ENCODE measurements around the gene HEATR1.

The HEATR1 gene, protein sequence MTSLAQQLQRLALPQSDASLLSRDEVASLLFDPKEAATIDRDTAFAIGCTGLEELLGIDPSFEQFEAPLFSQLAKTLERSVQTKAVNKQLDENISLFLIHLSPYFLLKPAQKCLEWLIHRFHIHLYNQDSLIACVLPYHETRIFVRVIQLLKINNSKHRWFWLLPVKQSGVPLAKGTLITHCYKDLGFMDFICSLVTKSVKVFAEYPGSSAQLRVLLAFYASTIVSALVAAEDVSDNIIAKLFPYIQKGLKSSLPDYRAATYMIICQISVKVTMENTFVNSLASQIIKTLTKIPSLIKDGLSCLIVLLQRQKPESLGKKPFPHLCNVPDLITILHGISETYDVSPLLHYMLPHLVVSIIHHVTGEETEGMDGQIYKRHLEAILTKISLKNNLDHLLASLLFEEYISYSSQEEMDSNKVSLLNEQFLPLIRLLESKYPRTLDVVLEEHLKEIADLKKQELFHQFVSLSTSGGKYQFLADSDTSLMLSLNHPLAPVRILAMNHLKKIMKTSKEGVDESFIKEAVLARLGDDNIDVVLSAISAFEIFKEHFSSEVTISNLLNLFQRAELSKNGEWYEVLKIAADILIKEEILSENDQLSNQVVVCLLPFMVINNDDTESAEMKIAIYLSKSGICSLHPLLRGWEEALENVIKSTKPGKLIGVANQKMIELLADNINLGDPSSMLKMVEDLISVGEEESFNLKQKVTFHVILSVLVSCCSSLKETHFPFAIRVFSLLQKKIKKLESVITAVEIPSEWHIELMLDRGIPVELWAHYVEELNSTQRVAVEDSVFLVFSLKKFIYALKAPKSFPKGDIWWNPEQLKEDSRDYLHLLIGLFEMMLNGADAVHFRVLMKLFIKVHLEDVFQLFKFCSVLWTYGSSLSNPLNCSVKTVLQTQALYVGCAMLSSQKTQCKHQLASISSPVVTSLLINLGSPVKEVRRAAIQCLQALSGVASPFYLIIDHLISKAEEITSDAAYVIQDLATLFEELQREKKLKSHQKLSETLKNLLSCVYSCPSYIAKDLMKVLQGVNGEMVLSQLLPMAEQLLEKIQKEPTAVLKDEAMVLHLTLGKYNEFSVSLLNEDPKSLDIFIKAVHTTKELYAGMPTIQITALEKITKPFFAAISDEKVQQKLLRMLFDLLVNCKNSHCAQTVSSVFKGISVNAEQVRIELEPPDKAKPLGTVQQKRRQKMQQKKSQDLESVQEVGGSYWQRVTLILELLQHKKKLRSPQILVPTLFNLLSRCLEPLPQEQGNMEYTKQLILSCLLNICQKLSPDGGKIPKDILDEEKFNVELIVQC (N-terminal part only)

DNA sequence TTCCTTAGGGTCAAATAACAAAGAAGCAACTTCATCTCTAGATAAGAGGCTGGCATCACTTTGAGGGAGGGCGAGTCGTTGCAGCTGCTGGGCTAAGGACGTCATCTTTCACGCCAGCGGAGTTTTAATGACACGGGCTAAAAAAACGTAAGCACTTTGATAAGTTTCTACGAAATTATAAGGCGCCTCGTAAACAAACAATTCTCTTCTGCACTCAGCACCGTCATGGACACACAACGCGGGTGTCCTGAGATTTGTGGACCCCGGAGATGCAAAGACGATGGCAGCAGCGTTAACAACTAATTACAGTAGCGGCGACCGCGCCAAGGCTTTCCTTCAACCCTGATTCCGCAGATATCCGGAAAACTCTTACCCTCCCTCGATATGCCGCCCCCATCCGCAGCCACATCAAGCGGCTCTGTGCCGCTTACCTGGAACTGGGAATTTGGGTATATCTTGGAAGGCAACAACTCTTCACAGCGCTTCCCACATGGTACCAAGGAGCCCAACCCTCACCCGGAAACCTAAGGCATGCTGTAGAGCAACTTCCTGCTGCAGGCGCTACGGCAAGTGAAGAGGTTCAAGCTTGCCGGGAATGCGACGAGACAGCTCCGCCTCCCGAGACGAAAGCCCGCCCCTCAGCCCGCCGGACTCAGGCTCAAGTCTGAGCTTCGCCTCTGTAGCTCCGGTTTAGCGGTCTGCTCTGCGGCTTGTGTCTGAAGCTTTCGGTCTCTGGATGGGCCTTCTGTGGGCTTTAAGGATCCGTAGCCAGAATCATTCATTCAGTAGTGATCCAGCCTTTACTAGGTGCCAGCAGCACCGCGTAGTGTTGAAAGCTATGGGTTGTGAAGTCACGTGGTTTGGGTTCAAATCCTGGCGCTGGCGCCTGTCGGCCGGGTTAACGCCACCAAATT is at the start of gene HEATR1:
HEATR1 (minus strand) TSS at position 526 of the 914 bp plus-strand sequence; CDS start at position 105, 421 bp downstream.
- Histone ChIP-seq H3K36me3 (ENCODE audit: low read depth) (peaks cover 29% of the 10 kb centered on the region), H3K27ac (ENCODE audit: poor library complexity, severe bottlenecking) (no peak within 1 kb of the TSS), H3K9me3 (ENCODE audit: severe bottlenecking) (no peaks in the 10 kb centered on the region), H3K27me3 (ENCODE audit: insufficient read depth, poor library complexity, severe bottlenecking) (no peaks in the 10 kb centered on the region), H3K4me3 (ENCODE audit: severe bottlenecking) (peak within 1 kb of the TSS; percentile 82), H3K4me1 (ENCODE audit: insufficient read depth, poor library complexity, severe bottlenecking) (peaks cover 3% of the 10 kb centered on the region)
- TF ChIP-seq CTCF (IDR thresholded peaks at IDR 0.05; ENCODE audit: poor library complexity, severe bottlenecking), result no peak
- DNase-seq (ENCODE audit: low spot score) (peak; percentile 89), ATAC-seq (ENCODE audit: low read depth) (peak; percentile 98)

DNA sequence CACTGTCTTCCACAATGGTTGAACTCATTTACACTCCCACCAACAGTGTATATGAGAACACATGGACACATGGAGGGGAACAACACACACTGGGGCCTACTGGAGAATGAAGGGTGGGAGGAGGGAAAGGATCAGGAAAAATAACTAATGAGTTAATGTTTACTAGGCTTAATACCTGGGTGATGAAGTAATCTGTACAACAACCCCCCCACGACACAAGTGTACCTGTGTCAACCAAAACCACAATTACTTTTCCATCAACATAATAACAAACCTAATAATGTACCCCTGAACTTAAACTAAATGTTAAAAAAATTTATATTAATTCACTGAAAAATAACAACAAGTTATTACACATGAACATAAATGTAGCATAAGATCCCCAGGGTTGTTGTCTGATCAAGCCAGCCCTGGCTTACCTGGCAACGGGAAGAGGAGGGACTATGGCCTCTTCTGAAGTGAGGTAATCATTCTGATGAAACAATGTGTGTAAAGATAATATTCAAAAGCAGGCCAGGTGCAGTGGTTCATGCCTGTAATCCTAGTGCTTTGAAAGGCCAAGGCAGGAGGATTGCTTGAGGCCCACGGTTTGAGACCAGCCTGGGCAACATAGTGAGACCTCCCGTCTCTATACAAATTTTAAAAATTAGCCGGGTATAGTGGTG is 40.8 kb upstream of the HEATR1 start:
- no peak overlapping the region for H3K4me3 ChIP-seq (ENCODE audit: severe bottlenecking)
- ATAC-seq (ENCODE audit: low read depth) (no peak), DNase-seq (ENCODE audit: low spot score) (no peak)
- TF ChIP-seq CTCF (IDR thresholded peaks at IDR 0.05; ENCODE audit: poor library complexity, severe bottlenecking), result no peak
- H3K27ac ChIP-seq (ENCODE audit: poor library complexity, severe bottlenecking), result no peak overlapping the region
- no peaks in the 10 kb centered on the region for H3K36me3 ChIP-seq (ENCODE audit: low read depth)
- H3K9me3 ChIP-seq (ENCODE audit: severe bottlenecking), result no peaks in the 10 kb centered on the region
- no peaks in the 10 kb centered on the region for H3K4me1 ChIP-seq (ENCODE audit: insufficient read depth, poor library complexity, severe bottlenecking)
- H3K27me3 ChIP-seq (ENCODE audit: insufficient read depth, poor library complexity, severe bottlenecking), result no peaks in the 10 kb centered on the region

DNA sequence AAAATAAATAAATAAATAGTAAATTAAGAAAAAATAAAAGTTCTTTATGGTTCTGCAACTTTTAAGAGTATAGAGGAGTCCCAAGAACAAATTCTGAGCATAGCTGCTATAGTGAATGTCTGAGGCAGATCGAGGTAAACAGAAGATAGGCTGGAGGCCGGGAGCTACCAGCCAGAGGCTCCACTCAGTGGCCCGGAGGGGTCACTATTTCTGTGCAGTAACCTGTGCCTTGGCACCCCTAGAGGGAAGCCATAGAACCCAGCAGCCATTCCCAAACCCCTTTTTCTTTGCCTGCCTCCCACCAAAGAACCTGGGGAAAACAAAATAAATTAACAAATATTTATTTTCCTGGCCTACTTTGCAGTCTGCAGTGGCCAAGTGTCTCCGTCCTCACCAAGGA is 38.4 kb upstream of the HEATR1 start:
- Histone ChIP-seq H3K4me1 (ENCODE audit: insufficient read depth, poor library complexity, severe bottlenecking) (no peaks in the 10 kb centered on the region), H3K9me3 (ENCODE audit: severe bottlenecking) (no peaks in the 10 kb centered on the region), H3K27me3 (ENCODE audit: insufficient read depth, poor library complexity, severe bottlenecking) (no peaks in the 10 kb centered on the region), H3K36me3 (ENCODE audit: low read depth) (no peaks in the 10 kb centered on the region), H3K27ac (ENCODE audit: poor library complexity, severe bottlenecking) (no peak overlapping the region), H3K4me3 (ENCODE audit: severe bottlenecking) (no peak overlapping the region)
- ATAC-seq (ENCODE audit: low read depth) (no peak), DNase-seq (ENCODE audit: low spot score) (no peak)
- TF ChIP-seq CTCF (IDR thresholded peaks at IDR 0.05; ENCODE audit: poor library complexity, severe bottlenecking), result no peak

DNA sequence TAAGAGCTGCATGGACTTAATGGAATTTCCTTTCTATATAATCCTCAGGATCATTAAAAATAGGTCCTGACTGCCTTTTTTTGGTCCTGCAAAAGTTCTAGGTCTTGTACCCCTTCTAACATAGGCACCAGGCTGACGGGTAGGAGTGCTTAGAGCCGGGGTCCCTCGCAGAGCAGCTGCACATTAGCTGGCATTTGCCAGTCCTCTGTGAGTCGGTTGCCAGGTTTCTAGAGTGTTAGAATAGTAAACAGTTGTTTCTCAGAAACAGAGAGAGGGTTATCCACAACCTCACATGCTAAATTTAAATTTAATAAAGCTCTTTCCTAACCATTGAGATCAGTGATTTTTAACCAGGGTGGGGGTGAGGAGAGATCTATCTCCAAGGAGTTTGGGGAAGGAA is 35.4 kb upstream of the HEATR1 start:
- ATAC-seq (ENCODE audit: low read depth) (no peak), DNase-seq (ENCODE audit: low spot score) (no peak)
- no peak for TF ChIP-seq CTCF (IDR thresholded peaks at IDR 0.05; ENCODE audit: poor library complexity, severe bottlenecking)
- Histone ChIP-seq H3K4me3 (ENCODE audit: severe bottlenecking) (no peak overlapping the region), H3K27me3 (ENCODE audit: insufficient read depth, poor library complexity, severe bottlenecking) (no peaks in the 10 kb centered on the region), H3K27ac (ENCODE audit: poor library complexity, severe bottlenecking) (no peak overlapping the region), H3K4me1 (ENCODE audit: insufficient read depth, poor library complexity, severe bottlenecking) (no peaks in the 10 kb centered on the region), H3K36me3 (ENCODE audit: low read depth) (no peaks in the 10 kb centered on the region), H3K9me3 (ENCODE audit: severe bottlenecking) (no peaks in the 10 kb centered on the region)
